T-helper 1 cell (primary cell): ENCODE measurements around the gene TSPO.

Experiments
- DNase-seq, 5 donors: peaks; one replicate each; pipeline ENCODE4 v3.0.0-alpha.2; 2012 to 2020

TSPO gene

GRCh38 chr22:43203471-43203981, 52.2 kb downstream of the TSPO start:
- no peak for DNase-seq

- DNase-seq, result no peak
Measured at GRCh38 chr22:43205261-43205691, 53.9 kb downstream of the TSPO start.

- DNase-seq, result no peak
Measured at GRCh38 chr22:43205748-43206508, 54.6 kb downstream of the TSPO start.

GRCh38 chr22:43206509-43207161, 55.3 kb downstream of the TSPO start:
- no peak for DNase-seq

- no peak for DNase-seq
Measured at GRCh38 chr22:43207386-43207785, 56.0 kb downstream of the TSPO start.

GRCh38 chr22:43207849-43208702, 56.7 kb downstream of the TSPO start:
- DNase-seq, result no peak

- no peak for DNase-seq
Measured at GRCh38 chr22:43208703-43209522, 57.6 kb downstream of the TSPO start.

GRCh38 chr22:43209523-43209890, 58.1 kb downstream of the TSPO start:
- no peak for DNase-seq

- peak in 1 of 5 donors; percentile 8 for DNase-seq
Measured at GRCh38 chr22:43209971-43210370, 58.6 kb downstream of the TSPO start.

GRCh38 chr22:43210631-43211515, 59.5 kb downstream of the TSPO start:
- DNase-seq, result no peak

GRCh38 chr22:43211941-43212433, 60.6 kb downstream of the TSPO start:
- no peak for DNase-seq

- no peak for DNase-seq
Measured at GRCh38 chr22:43212434-43212952, 61.1 kb downstream of the TSPO start.
